ENCODE results near the gene UGT3A2.

Gene UGT3A2

DNA sequence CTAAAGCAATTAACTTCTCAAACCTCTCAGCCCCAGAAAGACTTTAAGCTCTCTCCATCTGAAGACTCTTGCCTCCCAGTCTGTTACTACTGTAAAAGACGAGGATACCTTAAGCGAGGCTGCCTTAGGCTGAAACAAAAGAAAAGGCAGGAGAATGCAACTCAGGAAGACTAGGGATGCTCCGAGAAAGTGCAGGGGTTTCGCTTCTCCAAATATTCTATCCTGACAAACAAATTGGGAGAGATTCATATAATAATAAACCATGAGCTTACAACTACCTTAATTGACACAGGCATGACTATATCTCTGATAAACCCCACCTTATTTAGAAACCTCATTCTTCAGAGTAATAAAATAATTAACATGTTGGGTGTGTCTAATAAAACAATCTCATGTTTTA lies 70.6 kb downstream of the UGT3A2 start:
- TF ChIP-seq, protein P1, sequence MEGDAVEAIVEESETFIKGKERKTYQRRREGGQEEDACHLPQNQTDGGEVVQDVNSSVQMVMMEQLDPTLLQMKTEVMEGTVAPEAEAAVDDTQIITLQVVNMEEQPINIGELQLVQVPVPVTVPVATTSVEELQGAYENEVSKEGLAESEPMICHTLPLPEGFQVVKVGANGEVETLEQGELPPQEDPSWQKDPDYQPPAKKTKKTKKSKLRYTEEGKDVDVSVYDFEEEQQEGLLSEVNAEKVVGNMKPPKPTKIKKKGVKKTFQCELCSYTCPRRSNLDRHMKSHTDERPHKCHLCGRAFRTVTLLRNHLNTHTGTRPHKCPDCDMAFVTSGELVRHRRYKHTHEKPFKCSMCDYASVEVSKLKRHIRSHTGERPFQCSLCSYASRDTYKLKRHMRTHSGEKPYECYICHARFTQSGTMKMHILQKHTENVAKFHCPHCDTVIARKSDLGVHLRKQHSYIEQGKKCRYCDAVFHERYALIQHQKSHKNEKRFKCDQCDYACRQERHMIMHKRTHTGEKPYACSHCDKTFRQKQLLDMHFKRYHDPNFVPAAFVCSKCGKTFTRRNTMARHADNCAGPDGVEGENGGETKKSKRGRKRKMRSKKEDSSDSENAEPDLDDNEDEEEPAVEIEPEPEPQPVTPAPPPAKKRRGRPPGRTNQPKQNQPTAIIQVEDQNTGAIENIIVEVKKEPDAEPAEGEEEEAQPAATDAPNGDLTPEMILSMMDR (IDR thresholded peaks at IDR 0.05; ENCODE audit: extremely low read depth, insufficient read depth, missing control alignments) = no peak
- in situ Hi-C loops (cut with MboI; ENCODE audit: low pct_unique_long_range_greater_than_20kb, low sequenced_read_pairs, unreplicated experiment) = no loop called here
- DNase-seq (ENCODE audit: low spot score) = no peak

DNA sequence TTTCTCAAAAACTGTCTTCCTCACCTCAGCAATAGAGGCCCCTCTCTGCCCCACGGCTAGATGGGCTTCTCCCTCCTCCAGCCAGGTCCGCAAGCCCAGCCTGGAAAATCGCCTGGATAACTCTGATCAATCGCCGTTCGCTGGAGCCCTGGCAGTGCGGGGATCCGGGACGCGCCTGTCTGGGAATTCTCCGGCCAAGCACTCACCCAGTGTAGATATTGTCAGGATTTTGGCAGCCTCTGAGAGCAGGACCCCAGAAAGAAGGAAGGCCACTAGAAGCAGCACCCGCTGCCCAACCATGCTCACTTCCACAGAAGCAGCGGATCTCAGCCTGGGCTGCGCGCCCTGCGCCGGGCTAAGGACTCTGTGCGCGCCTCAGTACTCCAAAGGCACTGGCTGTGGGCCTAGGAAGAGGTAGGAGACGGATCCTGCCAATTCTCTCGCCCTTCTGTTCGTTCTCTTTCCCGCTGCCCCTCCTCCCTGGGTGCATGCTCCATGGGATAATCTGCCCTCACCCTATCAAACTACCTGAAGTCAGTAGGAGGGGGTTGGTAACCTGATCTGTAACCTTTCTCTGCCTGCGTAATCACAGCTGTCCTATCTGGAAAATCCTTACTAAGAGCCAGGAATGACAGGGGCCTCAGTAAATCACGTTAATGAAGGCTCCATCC lies 75.6 kb downstream of the UGT3A2 start, which contains the start of gene UGT3A1:
TSS of gene UGT3A1 (minus strand) at position 450 of the 671 bp plus-strand sequence. CDS start at position 300, 150 bp downstream.
- DNase-seq (ENCODE audit: low spot score) = no peak
- TF ChIP-seq, protein P1 (IDR thresholded peaks at IDR 0.05; ENCODE audit: extremely low read depth, insufficient read depth, missing control alignments) = no peak
- in situ Hi-C loops (cut with MboI; ENCODE audit: low pct_unique_long_range_greater_than_20kb, low sequenced_read_pairs, unreplicated experiment) = no loop called here

DNA sequence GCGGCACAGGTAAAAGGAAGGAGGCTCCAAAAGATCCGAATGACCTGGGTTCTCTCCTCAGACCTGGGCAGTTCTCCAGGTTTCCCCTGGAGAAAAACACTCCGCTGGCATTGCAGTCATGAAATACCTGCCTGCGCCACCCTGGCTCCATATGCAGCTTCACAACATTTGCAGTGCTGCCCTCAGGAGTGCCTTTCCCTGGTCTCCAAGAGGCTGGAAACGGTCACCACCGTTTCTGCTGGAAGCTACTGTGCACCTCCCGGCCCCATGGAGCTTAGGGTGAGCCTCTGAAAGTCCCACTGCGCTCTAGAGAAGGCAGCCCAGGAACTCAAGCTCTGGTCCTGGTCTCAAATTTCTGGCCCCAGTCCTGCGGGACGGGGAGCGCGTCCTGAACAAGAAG lies 76.2 kb downstream of the UGT3A2 start:
- TF ChIP-seq, protein P1 (IDR thresholded peaks at IDR 0.05; ENCODE audit: extremely low read depth, insufficient read depth, missing control alignments) = no peak
- no peak for DNase-seq (ENCODE audit: low spot score)
- in situ Hi-C loops (cut with MboI; ENCODE audit: low pct_unique_long_range_greater_than_20kb, low sequenced_read_pairs, unreplicated experiment) = no loop called here

DNA sequence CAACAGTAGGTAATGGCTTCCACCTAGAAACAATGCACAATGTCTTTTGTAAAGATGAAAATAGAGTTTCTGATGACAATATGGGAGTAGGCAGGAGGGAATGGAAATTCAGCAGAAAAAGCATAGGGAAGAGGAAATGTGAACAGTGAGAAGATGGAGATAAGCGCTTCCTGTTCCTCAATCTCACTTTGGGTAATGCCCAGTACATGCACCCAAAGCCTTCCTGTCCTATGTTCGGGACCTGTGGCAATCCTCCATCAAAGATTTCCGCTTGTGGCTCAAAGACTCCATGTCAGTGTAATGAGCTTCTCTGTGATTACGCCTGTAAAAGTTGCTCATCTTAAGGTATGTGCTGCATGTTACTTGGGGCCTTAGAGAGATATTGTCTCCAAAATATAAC lies 78.2 kb downstream of the UGT3A2 start:
- in situ Hi-C loops (cut with MboI; ENCODE audit: low pct_unique_long_range_greater_than_20kb, low sequenced_read_pairs, unreplicated experiment) = no loop called here
- TF ChIP-seq, protein P1 (IDR thresholded peaks at IDR 0.05; ENCODE audit: extremely low read depth, insufficient read depth, missing control alignments) = no peak
- DNase-seq (ENCODE audit: low spot score) = no peak

DNA sequence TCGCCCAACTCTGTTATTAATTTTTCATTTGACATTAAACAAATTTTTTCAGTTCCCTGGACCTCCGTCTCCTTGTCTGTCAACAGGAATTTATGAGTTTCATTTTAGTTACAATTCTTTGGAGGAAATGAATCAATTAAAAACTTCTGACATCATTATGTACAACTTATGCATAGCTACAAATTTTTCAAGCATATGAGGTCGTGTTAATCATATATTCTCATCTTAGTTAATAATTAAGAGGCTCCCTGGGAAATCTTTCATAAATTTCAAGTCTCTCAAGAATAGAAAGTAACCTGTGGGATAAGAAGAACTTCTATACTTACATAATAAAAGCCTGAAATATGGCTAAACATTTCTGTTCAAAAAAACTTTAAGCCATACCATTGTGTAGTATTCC lies 78.9 kb downstream of the UGT3A2 start:
- in situ Hi-C loops (cut with MboI; ENCODE audit: low pct_unique_long_range_greater_than_20kb, low sequenced_read_pairs, unreplicated experiment) = no loop called here
- TF ChIP-seq, protein P1 (IDR thresholded peaks at IDR 0.05; ENCODE audit: extremely low read depth, insufficient read depth, missing control alignments) = no peak
- no peak for DNase-seq (ENCODE audit: low spot score)
